Loucy (cell line): ENCODE measurements around the gene SULT1C4.

ENCODE experiments used
- CTCF ChIP-seq: fragments of 200-600 bp; sonication (generic); conservative IDR thresholded peaks from 2 replicates; pipeline ENCODE4 v1.5.1; 2014; ENCODE audit warnings: mild to moderate bottlenecking, antibody characterized with exemption, low read length
- EZH2phosphoT487 ChIP-seq: fragments of 200-600 bp; IDR thresholded peaks from 2 replicates; pipeline ENCODE4 v1.6.1; 2018; ENCODE audit warnings: antibody characterized with exemption, mild to moderate bottlenecking, moderate library complexity, borderline replicate concordance

- TF ChIP-seq CTCF (no peak), EZH2phosphoT487 (no peak)
Measured at GRCh38 chr2:108377815-108378630, at the start of gene SULT1C4.
